Lung (tissue), 12 donors: ENCODE measurements around the gene ZEB2. TPM values are rescaled to one million over a fixed set of nuclear protein-coding genes. Genes with fewer than 3 reads are reported as not detected.

ENCODE experiments used
- ATAC-seq: fragments of 200-7000 bp; cut with Tn5 transposase; one replicate; pipeline ENCODE4 v1.9.1; 2020; ENCODE audit warnings: moderate number of reproducible peaks; ENCODE audit not compliant: insufficient read depth, low FRiP score
- DNase-seq, 3 donors: peaks; one replicate each; pipeline ENCODE4 v3.0.0-alpha.2; 2013 to 2017
- H3K27ac ChIP-seq, 2 donors: one replicate each; pipeline ENCODE4 v1.5.1; 2013; ENCODE audit warnings: mild to moderate bottlenecking in 2 of 2, moderate library complexity in 2 of 2, control low read depth in 1 of 2, inconsistent platforms in 1 of 2, low read depth in 1 of 2, low read length in 1 of 2
- H3K27me3 ChIP-seq, 3 donors: one replicate each; pipeline ENCODE4 v1.5.1; 2013; ENCODE audit warnings: low read length in 2 of 3; ENCODE audit not compliant: control insufficient read depth in 3 of 3, insufficient read depth in 3 of 3
- H3K36me3 ChIP-seq, 4 donors: one replicate each; pipeline ENCODE4 v1.5.1; 2013; ENCODE audit warnings: low read length in 4 of 4, mild to moderate bottlenecking in 1 of 4, moderate library complexity in 1 of 4; ENCODE audit not compliant: control insufficient read depth in 4 of 4, insufficient read depth in 4 of 4
- H3K4me1 ChIP-seq, 5 donors: one replicate each; pipeline ENCODE4 v1.5.1; 2013; ENCODE audit warnings: low read length in 5 of 5, mild to moderate bottlenecking in 2 of 5, moderate library complexity in 1 of 5; ENCODE audit not compliant: control insufficient read depth in 5 of 5, insufficient read depth in 5 of 5
- H3K4me3 ChIP-seq: one replicate; pipeline ENCODE4 v1.5.1; 2013; ENCODE audit warnings: mild to moderate bottlenecking, control low read depth, moderate library complexity
- H3K9ac ChIP-seq, 2 donors: one replicate each; pipeline ENCODE4 v1.5.1; 2013; ENCODE audit warnings: low read length in 2 of 2, control low read depth in 1 of 2; ENCODE audit not compliant: insufficient read depth in 1 of 2
- H3K9me3 ChIP-seq, 4 donors: one replicate each; pipeline ENCODE4 v1.5.1; 2013; ENCODE audit warnings: low read length in 3 of 4, mild to moderate bottlenecking in 1 of 4, moderate library complexity in 1 of 4; ENCODE audit not compliant: control insufficient read depth in 4 of 4, insufficient read depth in 3 of 4
- CTCF ChIP-seq: IDR thresholded peaks from 2 replicates; pipeline ENCODE4 v1.5.1; 2012; ENCODE audit warnings: mild to moderate bottlenecking; ENCODE audit errors: control extremely low read depth, extremely low read depth
- WGBS, 2 donors: extraction: QIAGEN DNeasy Blood & Tissue Kit; methylation state at CpG; one replicate each; pipeline ENCODE4 v1.1.7; 2013; 5-methylcytosine and 5-hydroxymethylcytosine counted together
- polyA plus RNA-seq, 2 donors: library from polyadenylated mRNA; stranded (reverse); fragments of 200-250 nt; gene quantifications; one replicate each; pipeline ENCODE4 v1.2.1, GENCODE V29; 2013
- total RNA-seq, 2 donors: library from RNA; depleted of rRNA in 1 of 2; stranded (reverse); fragments of >200 nt in 1 of 2; gene quantifications; one replicate each; pipeline ENCODE4 v1.2.1, GENCODE V29; 2014 to 2021
- donor health status: control.
- donor health status: control.
- donor health status: Bipolar disorder and iron deficiency.
- donor health status: healthy.
- donor health status: DM: yes; HTN: yes; CAD: no.

Gene ZEB2
- total and polyA plus RNA-seq, 4 donors = 27.0 to 332 (median 127) TPM

GRCh38 chr2:144350151-144350802 is 169.6 kb downstream of the ZEB2 start:
- TF ChIP-seq CTCF = no peak
- H3K27ac ChIP-seq = no peak overlapping the region
- WGBS, 2 donors = 77 to 89% methylated on average over 7 of the region's 7 CpGs
- H3K27me3 ChIP-seq = no peaks in the 10 kb centered on the region
- no peak overlapping the region for H3K9ac ChIP-seq
- H3K36me3 ChIP-seq = no peaks in the 10 kb centered on the region
- ATAC-seq (no peak), DNase-seq (peak in 2 of 3 donors; percentile 53 to 55)
- no peaks in the 10 kb centered on the region for H3K9me3 ChIP-seq
- H3K4me1 ChIP-seq = peaks cover 0 to 4% (median 0%) of the 10 kb centered on the region in 5 donors
- no peak overlapping the region for H3K4me3 ChIP-seq

GRCh38 chr2:144349674-144350073 is 170.2 kb downstream of the ZEB2 start:
- TF ChIP-seq CTCF = no peak
- Histone ChIP-seq H3K27me3 (no peaks in the 10 kb centered on the region), H3K9me3 (no peaks in the 10 kb centered on the region), H3K27ac (no peak overlapping the region), H3K36me3 (no peaks in the 10 kb centered on the region), H3K4me1 (peaks cover 0 to 4% (median 0%) of the 10 kb centered on the region in 5 donors), H3K4me3 (no peak overlapping the region), H3K9ac (no peak overlapping the region)
- WGBS, 2 donors = 77 to 89% methylated on average over 3 of the region's 3 CpGs
- no peak for DNase-seq
- ATAC-seq = no peak

- Histone ChIP-seq H3K4me3 (no peak overlapping the region), H3K27ac (no peak overlapping the region), H3K4me1 (peaks cover 0 to 4% (median 0%) of the 10 kb centered on the region in 5 donors), H3K9me3 (no peaks in the 10 kb centered on the region), H3K36me3 (no peaks in the 10 kb centered on the region), H3K27me3 (no peaks in the 10 kb centered on the region), H3K9ac (no peak overlapping the region)
- DNase-seq (peak in 1 of 3 donors; percentile 10), ATAC-seq (no peak)
- 82 to 96% methylated on average over 2 of the region's 2 CpGs for WGBS, 2 donors
- TF ChIP-seq CTCF = no peak
Measured at GRCh38 chr2:144348846-144349245, 171.1 kb downstream of the ZEB2 start.

- no peak overlapping the region for H3K27ac ChIP-seq
Measured at GRCh38 chr2:144346229-144346628, 173.7 kb downstream of the ZEB2 start.

More at GRCh38 chr2:144346229-144346628, 173.7 kb downstream of the ZEB2 start:
- Histone ChIP-seq H3K27me3 (no peaks in the 10 kb centered on the region), H3K9me3 (no peaks in the 10 kb centered on the region), H3K4me1 (peaks cover 0 to 4% (median 0%) of the 10 kb centered on the region in 5 donors), H3K4me3 (no peak overlapping the region), H3K9ac (no peak overlapping the region), H3K36me3 (no peaks in the 10 kb centered on the region)
- TF ChIP-seq CTCF = no peak
- no peak for ATAC-seq
- WGBS, 2 donors = 95 to 97% methylated on average over 4 of the region's 4 CpGs
- DNase-seq = no peak
